K562 (cell line): ENCODE results near the gene MBOAT2. TPM values are rescaled to one million over a fixed set of nuclear protein-coding genes. Genes with fewer than 3 reads are reported as not detected.
A peak's percentile ranks its signal among the peaks of the same experiment; 100 is the strongest.

ENCODE experiments used
- CREBBP ChIP-seq: IDR thresholded peaks from one replicate; pipeline ENCODE4 v1.6.1; 2012; ENCODE audit warnings: low read depth, mild to moderate bottlenecking, control low read depth, inconsistent platforms, low read length
- MYC ChIP-seq, 2 experiments: fragments of 250-450 bp in 1 of 2; sonication (Bioruptor Pico) in 1 of 2; IDR thresholded peaks; 2 replicates each; pipeline versions ENCODE4 v1.5.1 to v1.6.1; 2012 to 2021; ENCODE audit warnings: low read depth in 2 of 2, borderline replicate concordance in 1 of 2, improper control_type of control experiment in 1 of 2, low read length in 1 of 2, mild to moderate bottlenecking in 1 of 2, moderate library complexity in 1 of 2
- NBN ChIP-seq: fragments of 450-650 bp; IDR thresholded peaks from 2 replicates; pipeline ENCODE4 v1.6.1; 2016; ENCODE audit warnings: low read depth, mild to moderate bottlenecking
- RCOR1 ChIP-seq, 2 experiments: IDR thresholded peaks; 2 replicates each; pipeline ENCODE4 v1.6.1; 2012; ENCODE audit warnings: low read depth in 2 of 2, low read length in 2 of 2, borderline replicate concordance in 1 of 2, improper control_type of control experiment in 1 of 2
- SIN3A ChIP-seq, 2 experiments: fragments of 150-350 bp in 1 of 2; IDR thresholded peaks; 2 replicates each; pipeline ENCODE4 v1.6.1; 2011 to 2016; ENCODE audit warnings: borderline replicate concordance in 2 of 2, low read depth in 2 of 2, low read length in 2 of 2, mild to moderate bottlenecking in 2 of 2, moderate library complexity in 2 of 2; ENCODE audit not compliant: control insufficient read depth in 1 of 2
- TAF7 ChIP-seq: fragments of 450-650 bp; IDR thresholded peaks from 2 replicates; pipeline ENCODE4 v1.6.1; 2016; ENCODE audit warnings: missing genetic modification characterization, missing compliant biosample characterization
- polyA plus RNA-seq, 8 experiments: library from polyadenylated mRNA; depleted of rRNA in 4 of 8; stranded (reverse) in 5 of 8; unstranded in 3 of 8; fragments of >200 nt; fragmentation: Nextera tagmentation in 2 of 8; fragmentation: Illumina TruSeq in 1 of 8; extraction: Ambion mirVana in 2 of 8; extraction: Trizol in 1 of 8; gene quantifications; 2 replicates each; pipeline versions ENCODE4 v1.2.1 to v1.2.3, GENCODE V29; 2011 to 2014; ENCODE audit warnings: inconsistent platforms in 1 of 8, missing spikeins in 1 of 8
- total RNA-seq, 7 experiments: library from RNA; depleted of rRNA in 6 of 7; stranded (reverse); fragments of >200 nt in 6 of 7; fragmentation: Illumina TruSeq in 2 of 7; extraction: Trizol in 2 of 7; gene quantifications; 2 replicates each; pipeline versions ENCODE4 v1.2.1 to v1.2.3, GENCODE V29; 2011 to 2021; ENCODE audit warnings: low replicate concordance in 1 of 7
- TF ChIP-seq, protein P1 (sequence below): fragments of 450-650 bp; IDR thresholded peaks from 2 replicates; pipeline ENCODE4 v1.6.1; 2016; ENCODE audit warnings: borderline replicate concordance
- TF ChIP-seq, protein P2 (sequence below): fragments of 450-650 bp; IDR thresholded peaks from 2 replicates; pipeline ENCODE4 v1.6.1; 2017; ENCODE audit warnings: antibody characterized with exemption, mild to moderate bottlenecking
- TF ChIP-seq, protein P3 (sequence below): sonication (generic); formaldehyde crosslinking; IDR thresholded peaks from 2 replicates; pipeline ENCODE4 v1.8.0; 2023; ENCODE audit warnings: missing genetic modification reagents, mild to moderate bottlenecking, borderline replicate concordance
- TF ChIP-seq, protein P4 (sequence below): fragments of 250-450 bp; sonication (Bioruptor Pico); IDR thresholded peaks from 2 replicates; pipeline ENCODE4 v1.5.1; 2021; ENCODE audit warnings: mild to moderate bottlenecking

Gene MBOAT2
- total and polyA plus RNA-seq, 9 of the 15 experiments (the other 6 are each of a cell fraction or from before 2014, with no cell fraction given), result 8.4 to 122 (median 27.6) TPM

DNA sequence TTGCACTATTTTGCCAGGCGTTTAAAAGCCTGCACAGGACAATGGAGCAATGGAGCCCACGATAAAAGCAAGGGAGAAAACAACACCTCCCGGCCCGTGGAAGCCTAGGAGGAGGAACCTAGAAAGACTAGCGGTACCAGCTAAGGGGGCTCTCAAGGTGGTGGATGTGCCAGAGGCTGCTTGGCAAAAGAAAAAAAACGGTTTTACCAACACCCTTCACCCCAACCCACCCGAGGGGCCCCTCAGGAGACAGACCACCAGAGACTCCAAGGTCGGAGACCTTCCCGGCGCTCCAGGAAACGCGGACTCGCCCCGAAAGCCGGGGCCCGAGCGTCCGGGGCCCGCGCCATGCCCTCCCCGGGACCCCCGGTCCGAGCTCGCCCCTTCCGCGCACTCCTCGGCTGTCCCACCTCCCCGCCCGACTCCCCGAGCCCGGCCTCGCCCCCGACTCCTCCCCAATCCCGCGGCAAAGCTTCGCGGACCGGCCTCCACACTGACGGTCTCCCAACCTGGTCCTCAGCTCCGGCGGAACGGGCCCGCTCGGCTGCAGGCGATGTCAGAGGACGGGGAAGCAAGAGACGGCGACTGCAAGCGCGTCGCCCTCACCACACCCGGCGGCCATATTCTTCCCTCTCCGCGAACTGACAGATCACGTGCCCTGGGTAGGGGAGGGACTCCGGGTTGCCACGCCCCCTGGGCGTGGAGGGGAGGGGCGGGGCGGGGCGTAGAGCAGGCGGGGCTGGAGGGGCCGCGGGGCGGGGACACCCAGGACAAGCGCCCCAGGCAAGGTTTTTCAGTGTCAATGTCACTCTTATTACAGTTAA is 166.3 kb downstream of the MBOAT2 start, which contains the start of gene KIDINS220 (continued):
- TF ChIP-seq, protein P1, sequence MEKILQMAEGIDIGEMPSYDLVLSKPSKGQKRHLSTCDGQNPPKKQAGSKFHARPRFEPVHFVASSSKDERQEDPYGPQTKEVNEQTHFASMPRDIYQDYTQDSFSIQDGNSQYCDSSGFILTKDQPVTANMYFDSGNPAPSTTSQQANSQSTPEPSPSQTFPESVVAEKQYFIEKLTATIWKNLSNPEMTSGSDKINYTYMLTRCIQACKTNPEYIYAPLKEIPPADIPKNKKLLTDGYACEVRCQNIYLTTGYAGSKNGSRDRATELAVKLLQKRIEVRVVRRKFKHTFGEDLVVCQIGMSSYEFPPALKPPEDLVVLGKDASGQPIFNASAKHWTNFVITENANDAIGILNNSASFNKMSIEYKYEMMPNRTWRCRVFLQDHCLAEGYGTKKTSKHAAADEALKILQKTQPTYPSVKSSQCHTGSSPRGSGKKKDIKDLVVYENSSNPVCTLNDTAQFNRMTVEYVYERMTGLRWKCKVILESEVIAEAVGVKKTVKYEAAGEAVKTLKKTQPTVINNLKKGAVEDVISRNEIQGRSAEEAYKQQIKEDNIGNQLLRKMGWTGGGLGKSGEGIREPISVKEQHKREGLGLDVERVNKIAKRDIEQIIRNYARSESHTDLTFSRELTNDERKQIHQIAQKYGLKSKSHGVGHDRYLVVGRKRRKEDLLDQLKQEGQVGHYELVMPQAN, result peak; percentile 89
- TF ChIP-seq RCOR1 (IDR thresholded peaks at IDR 0.05; ENCODE audit: borderline replicate concordance in 1 of 2, low read depth in 2 of 2, low read length in 2 of 2) (0 out of 4 replicates have a peak, but pooled peaks of 1 of the 2 experiments have one; percentile 26), TAF7 (tag) (peak; percentile 66), MYC (IDR thresholded peaks at IDR 0.05; ENCODE audit: low read depth, low read length) (peak; percentile 72; the same call in 1 of the 2 replicates), MYC (CRISPR knock-in tag; IDR thresholded peaks at IDR 0.05; ENCODE audit: borderline replicate concordance, low read depth) (no peak), NBN (no peak), CREBBP (no peak), SIN3A (IDR thresholded peaks at IDR 0.05; ENCODE audit: borderline replicate concordance in 2 of 2, control insufficient read depth in 1 of 2, low read depth in 2 of 2, low read length in 2 of 2) (peak; percentile 75 to 82; a peak in 2 of 4 replicates)
- TF ChIP-seq, protein P2, sequence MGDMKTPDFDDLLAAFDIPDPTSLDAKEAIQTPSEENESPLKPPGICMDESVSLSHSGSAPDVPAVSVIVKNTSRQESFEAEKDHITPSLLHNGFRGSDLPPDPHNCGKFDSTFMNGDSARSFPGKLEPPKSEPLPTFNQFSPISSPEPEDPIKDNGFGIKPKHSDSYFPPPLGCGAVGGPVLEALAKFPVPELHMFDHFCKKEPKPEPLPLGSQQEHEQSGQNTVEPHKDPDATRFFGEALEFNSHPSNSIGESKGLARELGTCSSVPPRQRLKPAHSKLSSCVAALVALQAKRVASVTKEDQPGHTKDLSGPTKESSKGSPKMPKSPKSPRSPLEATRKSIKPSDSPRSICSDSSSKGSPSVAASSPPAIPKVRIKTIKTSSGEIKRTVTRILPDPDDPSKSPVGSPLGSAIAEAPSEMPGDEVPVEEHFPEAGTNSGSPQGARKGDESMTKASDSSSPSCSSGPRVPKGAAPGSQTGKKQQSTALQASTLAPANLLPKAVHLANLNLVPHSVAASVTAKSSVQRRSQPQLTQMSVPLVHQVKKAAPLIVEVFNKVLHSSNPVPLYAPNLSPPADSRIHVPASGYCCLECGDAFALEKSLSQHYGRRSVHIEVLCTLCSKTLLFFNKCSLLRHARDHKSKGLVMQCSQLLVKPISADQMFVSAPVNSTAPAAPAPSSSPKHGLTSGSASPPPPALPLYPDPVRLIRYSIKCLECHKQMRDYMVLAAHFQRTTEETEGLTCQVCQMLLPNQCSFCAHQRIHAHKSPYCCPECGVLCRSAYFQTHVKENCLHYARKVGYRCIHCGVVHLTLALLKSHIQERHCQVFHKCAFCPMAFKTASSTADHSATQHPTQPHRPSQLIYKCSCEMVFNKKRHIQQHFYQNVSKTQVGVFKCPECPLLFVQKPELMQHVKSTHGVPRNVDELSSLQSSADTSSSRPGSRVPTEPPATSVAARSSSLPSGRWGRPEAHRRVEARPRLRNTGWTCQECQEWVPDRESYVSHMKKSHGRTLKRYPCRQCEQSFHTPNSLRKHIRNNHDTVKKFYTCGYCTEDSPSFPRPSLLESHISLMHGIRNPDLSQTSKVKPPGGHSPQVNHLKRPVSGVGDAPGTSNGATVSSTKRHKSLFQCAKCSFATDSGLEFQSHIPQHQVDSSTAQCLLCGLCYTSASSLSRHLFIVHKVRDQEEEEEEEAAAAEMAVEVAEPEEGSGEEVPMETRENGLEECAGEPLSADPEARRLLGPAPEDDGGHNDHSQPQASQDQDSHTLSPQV, result no peak
- TF ChIP-seq, protein P3, sequence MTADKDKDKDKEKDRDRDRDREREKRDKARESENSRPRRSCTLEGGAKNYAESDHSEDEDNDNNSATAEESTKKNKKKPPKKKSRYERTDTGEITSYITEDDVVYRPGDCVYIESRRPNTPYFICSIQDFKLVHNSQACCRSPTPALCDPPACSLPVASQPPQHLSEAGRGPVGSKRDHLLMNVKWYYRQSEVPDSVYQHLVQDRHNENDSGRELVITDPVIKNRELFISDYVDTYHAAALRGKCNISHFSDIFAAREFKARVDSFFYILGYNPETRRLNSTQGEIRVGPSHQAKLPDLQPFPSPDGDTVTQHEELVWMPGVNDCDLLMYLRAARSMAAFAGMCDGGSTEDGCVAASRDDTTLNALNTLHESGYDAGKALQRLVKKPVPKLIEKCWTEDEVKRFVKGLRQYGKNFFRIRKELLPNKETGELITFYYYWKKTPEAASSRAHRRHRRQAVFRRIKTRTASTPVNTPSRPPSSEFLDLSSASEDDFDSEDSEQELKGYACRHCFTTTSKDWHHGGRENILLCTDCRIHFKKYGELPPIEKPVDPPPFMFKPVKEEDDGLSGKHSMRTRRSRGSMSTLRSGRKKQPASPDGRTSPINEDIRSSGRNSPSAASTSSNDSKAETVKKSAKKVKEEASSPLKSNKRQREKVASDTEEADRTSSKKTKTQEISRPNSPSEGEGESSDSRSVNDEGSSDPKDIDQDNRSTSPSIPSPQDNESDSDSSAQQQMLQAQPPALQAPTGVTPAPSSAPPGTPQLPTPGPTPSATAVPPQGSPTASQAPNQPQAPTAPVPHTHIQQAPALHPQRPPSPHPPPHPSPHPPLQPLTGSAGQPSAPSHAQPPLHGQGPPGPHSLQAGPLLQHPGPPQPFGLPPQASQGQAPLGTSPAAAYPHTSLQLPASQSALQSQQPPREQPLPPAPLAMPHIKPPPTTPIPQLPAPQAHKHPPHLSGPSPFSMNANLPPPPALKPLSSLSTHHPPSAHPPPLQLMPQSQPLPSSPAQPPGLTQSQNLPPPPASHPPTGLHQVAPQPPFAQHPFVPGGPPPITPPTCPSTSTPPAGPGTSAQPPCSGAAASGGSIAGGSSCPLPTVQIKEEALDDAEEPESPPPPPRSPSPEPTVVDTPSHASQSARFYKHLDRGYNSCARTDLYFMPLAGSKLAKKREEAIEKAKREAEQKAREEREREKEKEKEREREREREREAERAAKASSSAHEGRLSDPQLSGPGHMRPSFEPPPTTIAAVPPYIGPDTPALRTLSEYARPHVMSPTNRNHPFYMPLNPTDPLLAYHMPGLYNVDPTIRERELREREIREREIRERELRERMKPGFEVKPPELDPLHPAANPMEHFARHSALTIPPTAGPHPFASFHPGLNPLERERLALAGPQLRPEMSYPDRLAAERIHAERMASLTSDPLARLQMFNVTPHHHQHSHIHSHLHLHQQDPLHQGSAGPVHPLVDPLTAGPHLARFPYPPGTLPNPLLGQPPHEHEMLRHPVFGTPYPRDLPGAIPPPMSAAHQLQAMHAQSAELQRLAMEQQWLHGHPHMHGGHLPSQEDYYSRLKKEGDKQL (CRISPR knock-in tag), result no peak
- TF ChIP-seq, protein P4, sequence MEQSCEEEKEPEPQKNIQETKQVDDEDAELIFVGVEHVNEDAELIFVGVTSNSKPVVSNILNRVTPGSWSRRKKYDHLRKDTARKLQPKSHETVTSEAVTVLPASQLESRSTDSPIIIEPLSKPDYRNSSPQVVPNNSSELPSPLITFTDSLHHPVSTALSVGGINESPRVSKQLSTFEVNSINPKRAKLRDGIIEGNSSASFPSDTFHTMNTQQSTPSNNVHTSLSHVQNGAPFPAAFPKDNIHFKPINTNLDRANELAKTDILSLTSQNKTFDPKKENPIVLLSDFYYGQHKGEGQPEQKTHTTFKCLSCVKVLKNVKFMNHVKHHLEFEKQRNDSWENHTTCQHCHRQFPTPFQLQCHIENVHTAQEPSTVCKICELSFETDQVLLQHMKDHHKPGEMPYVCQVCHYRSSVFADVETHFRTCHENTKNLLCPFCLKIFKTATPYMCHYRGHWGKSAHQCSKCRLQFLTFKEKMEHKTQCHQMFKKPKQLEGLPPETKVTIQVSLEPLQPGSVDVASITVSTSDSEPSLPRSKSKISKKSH (CRISPR knock-in tag), result no peak
